NCI-H748 treated with DMSO at 0.1 percent for 48 hours (cell line): ENCODE measurements around the gene HTR1B.

Experiments
- DNase-seq: peaks from one replicate; lab custom pipeline; 2025; lab: John Stamatoyannopoulos, UW

HTR1B gene

GRCh38 chr6:77455271-77455670, 8.0 kb downstream of the HTR1B start:
- no peak for DNase-seq

GRCh38 chr6:77454386-77454785, 8.9 kb downstream of the HTR1B start:
- DNase-seq: no peak

- DNase-seq: no peak
Measured at GRCh38 chr6:77451466-77451865, 11.8 kb downstream of the HTR1B start.

GRCh38 chr6:77450924-77451323, 12.4 kb downstream of the HTR1B start:
- DNase-seq: no peak

- DNase-seq: no peak
Measured at GRCh38 chr6:77448546-77448945, 14.7 kb downstream of the HTR1B start.

GRCh38 chr6:77447254-77447653, 16.0 kb downstream of the HTR1B start:
- no peak for DNase-seq

GRCh38 chr6:77446249-77446648, 17.0 kb downstream of the HTR1B start:
- DNase-seq: no peak

GRCh38 chr6:77445214-77445613, 18.1 kb downstream of the HTR1B start:
- no peak for DNase-seq

GRCh38 chr6:77440206-77440976, 22.9 kb downstream of the HTR1B start:
- no peak for DNase-seq

- no peak for DNase-seq
Measured at GRCh38 chr6:77433888-77434287, 29.4 kb downstream of the HTR1B start.

- DNase-seq: no peak
Measured at GRCh38 chr6:77430504-77430903, 32.8 kb downstream of the HTR1B start.

- no peak for DNase-seq
Measured at GRCh38 chr6:77425671-77426070, 37.6 kb downstream of the HTR1B start.

- no peak for DNase-seq
Measured at GRCh38 chr6:77425216-77425615, 38.1 kb downstream of the HTR1B start.

- no peak for DNase-seq
Measured at GRCh38 chr6:77424761-77425160, 38.5 kb downstream of the HTR1B start.

GRCh38 chr6:77416839-77417238, 46.5 kb downstream of the HTR1B start:
- no peak for DNase-seq

- no peak for DNase-seq
Measured at GRCh38 chr6:77415706-77416105, 47.6 kb downstream of the HTR1B start.
